GM15510 (cell line): Measurements from ENCODE around the gene INPP5D.

Experiments
- POLR2A ChIP-seq: IDR thresholded peaks from 3 replicates; pipeline ENCODE4 v1.6.1; 2011; ENCODE audit warnings: borderline replicate concordance; ENCODE audit not compliant: insufficient read length; ENCODE audit errors: extremely low read depth

The INPP5D gene

GRCh38 chr2:233143700-233144331 lies 83.7 kb downstream of the INPP5D start:
- no peak for TF ChIP-seq POLR2A

- TF ChIP-seq POLR2A, result no peak
Measured at GRCh38 chr2:233145726-233146125, 85.6 kb downstream of the INPP5D start.

GRCh38 chr2:233146194-233146593 lies 86.1 kb downstream of the INPP5D start:
- TF ChIP-seq POLR2A, result no peak

GRCh38 chr2:233147136-233147828 lies 87.1 kb downstream of the INPP5D start:
- no peak for TF ChIP-seq POLR2A

DNA sequence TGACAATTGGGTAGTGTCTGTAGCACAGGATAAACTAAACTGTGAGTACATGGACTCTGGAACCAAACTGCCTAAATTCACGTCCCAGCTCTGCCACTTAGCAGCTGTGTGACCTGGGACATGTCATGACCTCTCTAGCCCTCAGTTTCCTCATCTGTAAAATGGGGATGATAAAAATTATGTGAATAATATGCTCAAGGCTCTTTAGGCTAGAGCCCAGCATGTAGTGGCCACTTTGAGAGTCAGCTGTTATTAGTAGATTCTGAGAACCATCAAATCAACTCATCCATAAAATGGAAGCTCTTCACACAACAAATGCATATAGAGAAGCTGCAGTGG lies 87.7 kb downstream of the INPP5D start:
- TF ChIP-seq POLR2A, result no peak

DNA sequence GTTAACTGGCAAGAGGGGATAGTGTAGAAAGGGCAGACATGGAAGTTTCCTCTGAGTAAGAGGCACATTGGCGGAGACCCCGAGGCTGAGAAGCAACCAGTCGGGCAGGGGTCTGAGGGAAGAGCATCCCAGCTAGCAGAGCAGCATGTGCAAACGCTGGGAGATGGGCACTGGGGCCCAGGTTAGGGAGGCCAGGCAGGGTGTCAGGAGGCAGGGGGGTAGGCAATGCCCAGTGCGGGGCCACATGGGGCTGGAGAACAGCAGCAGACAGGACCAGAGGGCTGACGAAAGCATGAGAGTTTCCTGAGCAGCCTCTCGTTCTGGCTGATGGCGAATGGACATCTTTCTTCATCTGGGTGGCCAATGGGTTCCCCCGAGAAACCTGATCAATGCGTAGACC lies 88.2 kb downstream of the INPP5D start:
- no peak for TF ChIP-seq POLR2A

DNA sequence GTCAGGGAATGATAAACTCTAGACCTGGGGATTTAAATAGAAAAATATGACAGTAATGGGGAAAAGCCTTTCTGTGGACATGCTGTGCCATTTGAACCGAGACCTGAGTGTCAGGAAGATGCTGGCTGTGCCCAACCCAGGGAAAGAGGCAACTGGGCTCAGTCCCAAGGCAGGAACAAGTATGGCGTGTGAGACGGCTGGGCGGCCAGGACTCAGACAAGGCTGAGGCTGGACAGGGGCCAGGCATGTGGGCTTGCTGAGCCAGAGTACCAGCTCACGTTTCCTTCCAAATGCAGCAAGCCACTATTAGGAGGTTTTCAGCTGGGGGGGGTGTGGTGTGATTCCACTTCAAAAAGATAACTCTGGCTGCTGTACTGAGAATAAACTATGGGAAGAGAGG lies 92.4 kb downstream of the INPP5D start:
- TF ChIP-seq POLR2A, result no peak

GRCh38 chr2:233153146-233153798 lies 93.1 kb downstream of the INPP5D start:
- no peak for TF ChIP-seq POLR2A

DNA sequence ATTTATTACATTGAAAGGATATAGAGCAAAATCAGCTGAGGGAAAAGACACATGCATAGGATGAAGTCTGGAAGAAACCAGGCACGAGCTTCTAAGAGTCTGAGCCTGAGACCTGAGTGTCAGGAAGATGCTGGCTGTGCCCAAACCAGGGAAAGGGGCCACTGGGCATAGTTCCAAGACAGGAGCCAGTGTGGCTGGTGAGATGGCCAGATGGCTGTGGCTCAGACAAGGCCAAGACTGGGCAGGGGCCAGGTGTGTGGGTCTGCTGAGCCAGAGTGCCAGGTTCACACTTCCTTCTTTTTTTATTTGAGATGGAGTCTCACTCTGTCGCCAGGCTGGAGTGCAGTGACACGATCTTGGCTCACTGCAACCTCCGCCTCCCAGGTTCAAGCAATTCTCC lies 95.9 kb downstream of the INPP5D start:
- no peak for TF ChIP-seq POLR2A

DNA sequence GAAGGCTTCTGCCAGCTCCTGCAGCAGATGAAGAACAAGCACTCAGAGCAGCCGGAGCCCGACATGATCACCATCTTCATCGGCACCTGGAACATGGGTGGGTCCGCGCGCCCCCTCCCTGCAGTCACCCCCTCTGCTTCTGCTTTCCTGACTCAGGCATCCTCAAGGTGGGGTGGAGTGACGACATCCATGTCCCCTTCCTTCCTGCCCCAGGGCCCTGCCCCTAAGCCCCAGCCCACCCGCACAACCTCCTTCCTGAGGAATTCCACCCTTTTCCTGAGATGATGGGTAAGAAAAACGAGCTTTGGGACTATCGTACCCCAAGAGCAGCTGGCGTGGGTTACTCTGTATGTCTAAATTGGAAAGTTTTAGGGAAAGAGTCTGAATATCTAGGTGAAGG lies 101.6 kb downstream of the INPP5D start:
- no peak for TF ChIP-seq POLR2A

GRCh38 chr2:233162770-233163169 lies 102.6 kb downstream of the INPP5D start:
- no peak for TF ChIP-seq POLR2A

- TF ChIP-seq POLR2A, result no peak
Measured at GRCh38 chr2:233163486-233164103, 103.5 kb downstream of the INPP5D start.

DNA sequence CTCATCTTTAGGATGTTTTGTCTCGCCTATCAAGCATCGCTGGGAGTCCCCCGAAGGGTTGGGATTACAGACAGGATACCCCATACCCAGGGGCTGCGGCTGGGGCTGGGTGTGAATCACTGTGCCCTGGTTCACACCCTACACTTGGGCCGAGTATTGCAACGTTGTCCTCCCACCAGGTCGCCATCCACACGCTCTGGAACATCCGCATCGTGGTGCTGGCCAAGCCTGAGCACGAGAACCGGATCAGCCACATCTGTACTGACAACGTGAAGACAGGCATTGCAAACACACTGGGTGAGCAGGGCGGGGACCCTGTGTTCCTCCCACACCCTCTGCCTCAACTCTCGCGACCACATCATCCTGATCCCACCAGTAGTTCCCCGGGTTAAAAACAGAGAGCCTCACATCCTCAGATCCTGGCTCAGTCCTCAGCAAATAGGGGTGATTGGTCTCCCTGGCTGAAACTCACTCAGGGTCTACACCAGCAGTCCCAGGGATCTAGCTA lies 104.0 kb downstream of the INPP5D start:
- TF ChIP-seq POLR2A, result no peak

- TF ChIP-seq POLR2A, result no peak
Measured at GRCh38 chr2:233164967-233165366, 104.8 kb downstream of the INPP5D start.

- TF ChIP-seq POLR2A, result no peak
Measured at GRCh38 chr2:233165543-233165894, 105.4 kb downstream of the INPP5D start.
